GM21381 (cell line): ENCODE measurements around the gene MCM7.

ENCODE experiments used
- ATAC-seq: cut with Tn5 transposase; IDR thresholded peaks from one replicate; pipeline ENCODE4 v1.9.1; 2021; ENCODE audit warnings: mild to moderate bottlenecking, moderate library complexity; ENCODE audit not compliant: unreplicated experiment

MCM7 gene

DNA sequence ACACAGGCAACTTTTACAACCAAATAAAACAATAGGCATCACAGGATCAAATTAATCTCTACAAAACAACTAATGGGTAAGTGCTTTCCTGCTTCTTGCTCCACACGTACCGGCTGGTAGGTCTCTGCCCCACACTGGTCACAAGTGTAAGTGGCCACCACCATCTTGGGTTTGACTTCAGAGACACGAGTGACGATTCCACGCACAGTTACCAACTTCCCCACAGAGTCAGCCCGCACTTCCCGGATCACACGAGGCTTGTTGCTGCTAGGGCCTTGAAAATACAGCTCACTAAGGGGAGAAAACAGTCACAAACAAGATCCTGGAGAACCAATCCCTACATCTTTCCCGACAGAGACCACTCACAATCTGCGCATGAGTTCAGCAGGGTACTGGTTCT lies 2.3 kb downstream of the MCM7 start:
- ATAC-seq = no peak

DNA sequence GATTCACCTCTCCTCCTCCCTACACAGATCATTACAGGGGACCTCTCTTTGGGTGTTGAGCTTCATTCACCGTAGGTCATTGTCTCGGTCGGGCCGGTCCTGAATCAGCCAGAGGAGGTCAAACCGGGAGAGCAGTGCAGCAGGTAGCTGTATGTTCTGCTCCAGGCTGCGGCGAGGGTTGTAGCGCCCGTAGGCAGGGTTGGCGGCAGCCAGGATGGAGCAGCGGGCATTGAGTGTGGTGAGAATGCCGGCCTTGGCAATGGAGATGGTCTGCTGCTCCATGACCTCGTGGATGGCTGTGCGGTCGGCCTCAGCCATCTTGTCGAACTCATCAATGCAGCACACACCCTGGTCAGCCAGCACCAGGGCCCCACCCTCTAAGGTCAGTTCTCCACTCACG lies 5.5 kb downstream of the MCM7 start:
- ATAC-seq = no peak

DNA sequence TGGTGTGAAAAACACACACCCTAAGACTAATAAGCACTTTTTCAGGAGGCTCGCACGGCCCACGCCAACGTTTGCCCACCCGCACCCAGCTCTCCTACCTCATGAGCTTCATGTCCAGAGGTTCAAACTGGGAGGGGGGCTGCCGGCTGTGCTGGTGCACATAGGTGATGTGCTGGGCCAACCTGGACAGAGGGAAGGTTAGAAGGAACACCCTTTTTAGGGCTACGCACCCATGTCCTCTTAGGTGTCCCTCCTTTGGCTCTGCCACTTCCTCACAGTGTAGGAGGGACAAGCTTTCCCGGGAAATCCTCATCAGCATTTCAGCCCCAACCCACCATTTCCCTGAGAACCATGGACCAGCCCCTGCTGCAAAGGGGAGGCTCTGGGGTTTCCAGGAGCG lies 5.9 kb downstream of the MCM7 start:
- ATAC-seq = no peak

DNA sequence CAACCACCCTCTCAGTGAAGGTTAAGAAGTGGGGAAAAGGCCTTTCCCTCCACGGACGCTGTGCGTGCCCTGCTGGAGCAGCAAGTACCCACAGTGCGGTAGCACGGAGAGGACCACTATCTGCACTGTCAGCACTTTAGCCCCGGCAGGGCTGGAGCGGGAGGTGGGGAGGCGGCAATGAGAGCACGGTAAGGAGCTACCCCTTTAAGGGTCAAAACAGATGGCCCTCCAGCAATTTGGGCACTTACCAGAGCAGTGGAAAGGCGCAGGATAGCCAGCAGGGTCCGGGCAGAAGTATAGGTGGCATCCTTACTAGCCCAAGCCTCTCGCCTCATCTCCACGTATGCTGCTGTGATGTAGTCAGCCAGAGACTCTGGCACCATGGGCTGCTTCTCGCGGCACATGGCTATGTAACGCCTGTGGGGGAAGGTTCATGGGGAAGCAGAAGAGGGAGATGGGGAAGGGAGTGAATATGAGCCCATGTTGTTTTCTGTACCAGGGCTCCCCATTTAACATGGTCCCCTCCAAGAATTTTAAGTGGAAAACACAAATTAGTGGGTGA lies 7.2 kb downstream of the MCM7 start:
- no peak for ATAC-seq

DNA sequence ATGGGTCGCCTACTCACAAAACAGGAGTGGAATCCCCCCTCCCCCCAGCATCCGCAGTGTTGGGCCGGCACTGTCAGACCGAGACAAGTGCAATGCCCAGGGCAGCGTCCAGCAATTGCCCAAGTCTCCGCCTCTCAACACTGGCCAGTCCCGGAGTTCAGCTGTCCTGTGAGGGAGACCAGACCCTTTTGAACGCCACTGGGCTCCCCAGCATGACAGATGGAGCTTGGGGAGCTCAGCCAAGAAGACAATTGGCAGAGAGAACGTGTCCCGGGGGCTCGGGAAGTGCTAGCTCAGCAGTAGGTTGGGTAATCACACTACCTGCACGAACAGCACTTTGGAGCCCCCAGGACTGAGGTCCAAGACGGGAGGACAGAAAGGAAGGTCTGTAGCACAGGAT lies 7.7 kb downstream of the MCM7 start:
- ATAC-seq = no peak

DNA sequence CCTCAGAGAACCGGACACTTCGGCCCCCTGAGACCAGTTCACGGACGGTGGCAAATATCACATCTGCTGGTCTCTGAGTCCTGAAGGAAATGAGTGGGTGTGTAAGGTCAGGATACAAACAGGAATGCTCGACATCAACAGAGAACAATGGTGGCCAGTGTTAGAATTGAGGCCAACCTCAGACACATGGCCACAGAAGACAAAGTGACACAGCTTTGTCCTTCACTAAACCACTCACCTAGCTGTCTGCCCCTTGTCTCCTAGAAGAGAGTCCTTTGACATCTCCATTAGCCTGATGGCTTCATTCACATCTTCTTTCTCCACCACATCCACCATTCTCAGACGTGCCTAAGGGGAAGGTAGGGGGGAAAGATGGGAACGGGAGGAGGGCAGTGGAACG lies 8.1 kb downstream of the MCM7 start:
- ATAC-seq = no peak

DNA sequence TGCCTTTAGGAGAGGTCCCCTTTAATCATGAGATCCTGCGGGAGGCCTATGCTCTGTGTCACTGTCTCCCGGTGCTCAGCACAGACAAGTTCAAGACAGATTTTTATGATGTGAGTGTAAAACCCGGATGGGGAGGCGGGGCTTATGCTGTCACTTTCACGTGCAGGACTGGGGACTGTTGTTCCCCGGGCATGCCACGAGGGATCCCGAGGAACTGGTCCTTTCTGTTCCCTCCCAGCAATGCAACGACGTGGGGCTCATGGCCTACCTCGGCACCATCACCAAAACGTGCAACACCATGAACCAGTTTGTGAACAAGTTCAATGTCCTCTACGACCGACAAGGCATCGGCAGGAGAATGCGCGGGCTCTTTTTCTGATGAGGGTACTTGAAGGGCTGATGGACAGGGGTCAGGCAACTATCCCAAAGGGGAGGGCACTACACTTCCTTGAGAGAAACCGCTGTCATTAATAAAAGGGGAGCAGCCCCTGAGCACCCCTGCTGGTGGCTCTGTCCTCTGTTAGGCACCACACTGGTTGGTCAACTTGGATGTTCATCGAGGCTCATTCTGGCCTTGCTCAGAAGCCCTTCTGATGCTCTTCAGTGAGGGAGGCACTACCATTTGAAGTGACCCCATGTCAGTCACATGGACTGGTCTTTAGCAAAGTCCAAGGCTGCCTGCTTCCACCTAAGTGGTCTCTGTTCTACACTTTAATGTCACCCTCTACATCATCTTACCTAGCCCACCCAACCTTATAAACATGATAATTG lies 9.6 kb downstream of the MCM7 start:
- ATAC-seq = no peak

DNA sequence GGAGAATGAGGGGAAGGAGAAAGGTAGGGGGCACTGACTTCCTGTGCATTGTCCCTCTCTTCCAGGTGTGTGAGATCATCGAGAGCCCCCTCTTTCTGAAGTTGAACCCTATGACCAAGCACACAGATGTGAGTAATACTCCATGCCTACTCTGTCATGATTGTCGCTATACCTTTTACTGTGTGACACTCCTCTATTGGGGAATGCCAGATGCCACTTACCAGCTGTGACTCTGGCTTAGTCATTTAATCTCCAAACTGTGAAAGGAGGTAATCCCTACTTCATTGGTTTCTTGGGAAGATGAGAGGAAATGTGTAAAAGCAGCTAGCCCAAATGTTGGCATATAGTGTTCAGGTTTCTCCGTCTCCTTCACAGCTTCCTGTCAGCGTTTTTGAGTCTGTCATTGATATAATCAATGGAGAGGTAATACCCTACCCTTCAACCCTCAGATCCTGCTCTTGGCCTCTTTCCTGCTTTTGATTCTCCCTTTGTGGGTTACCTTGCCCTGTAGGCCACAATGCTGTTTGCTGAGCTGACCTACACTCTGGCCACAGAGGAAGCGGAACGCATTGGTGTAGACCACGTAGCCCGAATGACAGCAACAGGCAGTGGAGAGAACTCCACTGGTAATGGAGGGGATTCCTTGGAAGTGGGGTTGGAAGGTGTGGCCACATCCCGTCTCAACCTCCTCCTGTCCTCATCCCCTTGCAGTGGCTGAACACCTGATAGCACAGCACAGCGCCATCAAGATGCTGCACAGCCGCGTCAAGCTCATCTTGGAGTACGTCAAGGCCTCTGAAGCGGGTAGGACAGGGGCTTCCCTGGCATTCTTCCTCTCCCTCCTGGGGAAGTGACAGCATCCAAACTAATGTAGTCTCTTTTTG lies 10.4 kb downstream of the MCM7 start:
- no peak for ATAC-seq

DNA sequence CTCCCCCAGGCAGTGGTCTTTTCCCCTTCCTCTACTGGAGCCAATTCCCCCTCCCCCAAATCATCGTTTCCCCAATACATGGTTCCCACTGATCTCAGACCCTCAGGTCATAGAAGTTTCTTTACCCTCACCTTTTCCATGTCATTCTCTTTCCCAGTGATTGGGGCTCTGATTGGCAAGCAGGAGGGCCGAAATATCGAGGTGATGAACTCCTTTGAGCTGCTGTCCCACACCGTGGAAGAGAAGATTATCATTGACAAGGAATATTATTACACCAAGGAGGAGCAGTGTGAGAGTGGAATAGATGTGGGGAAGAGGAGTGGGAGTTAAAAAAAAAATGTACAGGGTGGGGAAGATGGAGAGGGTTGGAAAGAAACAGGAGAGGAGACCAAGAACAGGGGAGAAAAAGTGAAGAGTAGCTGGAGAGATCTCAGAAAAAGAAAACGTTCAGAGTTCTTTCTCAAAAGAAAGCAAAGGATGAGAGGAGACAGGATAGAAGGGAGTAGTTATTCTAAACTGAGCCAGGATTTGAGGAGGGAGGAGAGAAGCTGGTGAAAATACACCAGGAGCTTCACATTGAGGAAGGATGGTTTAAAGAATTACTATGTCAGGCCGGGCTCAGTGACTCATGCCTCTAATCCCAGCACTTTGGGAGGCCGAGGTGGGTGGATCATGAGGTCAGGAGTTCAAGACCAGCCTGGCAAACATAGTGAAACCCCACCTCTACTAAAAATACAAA lies 11.6 kb downstream of the MCM7 start:
- no peak for ATAC-seq

DNA sequence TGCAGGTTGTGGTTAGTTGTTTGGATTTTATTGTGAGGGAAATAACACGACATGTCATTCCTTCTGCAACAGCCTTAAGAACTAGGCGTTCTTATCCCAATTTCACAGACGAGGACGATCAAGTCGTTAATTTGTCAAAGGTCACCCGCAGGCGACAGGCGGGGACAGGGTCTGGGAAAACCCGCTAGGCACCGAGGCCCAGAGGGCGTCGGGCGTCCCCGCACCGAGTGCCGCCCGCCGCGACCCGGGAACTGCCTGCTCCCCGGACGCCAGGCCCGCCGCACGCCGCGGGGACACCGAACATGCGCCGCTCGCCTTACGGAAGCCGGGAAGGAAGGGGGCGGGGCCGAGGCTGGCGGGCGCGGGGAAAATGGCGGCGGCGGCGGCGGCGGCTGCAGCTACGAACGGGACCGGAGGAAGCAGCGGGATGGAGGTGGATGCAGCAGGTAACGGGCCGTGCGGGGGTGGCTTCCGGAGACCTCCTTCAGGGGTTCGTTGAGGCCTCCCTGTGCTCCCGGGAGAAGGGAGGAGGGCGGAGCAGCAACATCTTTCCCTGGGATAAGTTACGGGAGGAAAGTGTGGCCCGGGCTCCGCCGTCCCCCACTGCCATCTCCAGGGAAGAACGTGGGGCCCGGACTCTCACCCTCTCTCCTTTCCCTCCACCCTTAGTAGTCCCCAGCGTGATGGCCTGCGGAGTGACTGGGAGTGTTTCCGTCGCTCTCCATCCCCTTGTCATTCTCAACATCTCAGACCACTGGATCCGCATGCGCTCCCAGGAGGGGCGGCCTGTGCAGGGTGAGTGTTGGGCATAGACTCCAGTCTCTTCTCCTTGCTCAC lies 12.4 kb downstream of the MCM7 start, which contains the start of gene COPS6:
COPS6 (plus strand) TSS at position 349 of the 837 bp plus-strand sequence; CDS start at position 371, 22 bp downstream.
- peak; percentile 62 for ATAC-seq

DNA sequence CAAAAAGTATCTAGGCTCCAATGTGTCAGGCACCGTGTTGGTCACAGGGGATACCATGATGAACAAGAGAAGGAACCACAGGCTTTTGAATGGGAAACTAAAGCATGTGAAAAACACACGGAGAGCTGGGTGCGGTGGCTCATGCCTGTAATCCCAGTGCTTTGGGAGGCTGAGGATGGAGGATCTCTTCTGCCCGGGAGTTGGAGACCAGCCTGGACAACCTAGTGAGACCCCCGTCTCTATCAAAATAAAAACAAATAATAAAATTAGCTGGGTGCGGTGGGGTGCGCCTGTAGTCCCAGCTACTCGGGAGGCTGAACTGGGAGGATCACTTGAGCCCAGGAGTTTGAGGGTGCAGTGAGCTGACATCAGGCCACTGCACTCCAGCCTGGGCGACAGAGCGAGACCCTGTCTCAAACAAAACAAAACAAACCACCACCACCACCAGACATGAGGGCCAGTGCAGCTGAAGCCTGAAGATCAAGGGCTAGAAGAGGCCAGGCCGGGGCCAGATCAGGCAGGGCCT lies 13.0 kb downstream of the MCM7 start:
- ATAC-seq = peak; percentile 4

DNA sequence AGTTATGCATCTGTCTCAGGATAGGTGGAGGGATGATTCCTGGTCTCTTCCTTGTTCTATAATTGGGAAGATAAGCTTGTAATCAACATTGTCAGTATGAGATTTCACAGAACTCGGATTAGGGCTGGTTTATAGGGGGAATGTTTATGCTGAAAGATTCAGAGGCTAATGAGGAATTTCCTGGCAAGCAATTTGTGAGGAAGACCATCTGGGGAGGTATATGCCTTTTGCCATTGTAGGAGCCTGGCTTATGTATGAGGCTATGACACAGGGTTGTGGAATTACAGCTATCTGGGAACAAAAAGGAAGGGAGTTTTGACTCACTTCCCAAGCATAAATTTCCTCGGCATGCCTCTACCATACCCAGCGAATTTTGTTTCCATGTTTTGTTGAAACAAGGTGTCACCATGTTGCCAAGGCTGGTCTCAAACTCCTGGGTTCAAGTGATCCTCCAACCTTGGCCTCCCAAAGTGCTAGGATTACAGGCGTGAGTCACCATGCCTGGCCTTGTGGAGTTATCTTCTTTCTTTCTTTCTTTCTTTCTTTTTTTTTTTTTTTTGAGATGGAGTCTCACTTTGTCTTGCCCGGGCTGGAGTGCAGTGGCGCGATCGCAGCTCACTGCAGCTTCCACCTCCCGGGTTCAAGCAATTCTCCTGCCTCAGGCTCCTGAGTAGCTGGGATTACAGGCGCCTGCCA lies 14.0 kb downstream of the MCM7 start:
- no peak for ATAC-seq

DNA sequence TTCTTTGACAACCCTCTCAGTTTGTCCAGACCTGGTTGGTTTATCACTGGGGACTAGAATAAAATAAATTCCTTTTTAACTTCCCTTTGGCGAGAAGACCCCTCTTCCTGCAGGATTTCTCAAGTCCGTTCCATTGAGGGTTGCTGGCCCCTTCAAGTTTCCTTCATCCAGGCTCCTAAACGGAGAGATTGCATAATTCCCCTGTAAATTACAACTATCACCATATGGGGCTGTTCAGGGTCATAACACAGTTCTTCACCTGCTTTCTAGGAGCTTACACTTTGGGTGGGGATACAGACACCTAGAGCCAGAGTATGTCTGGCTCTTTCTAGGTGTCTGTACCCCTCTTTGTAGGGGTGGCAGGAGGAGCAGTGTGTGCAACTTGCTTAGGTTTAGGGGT lies 15.7 kb downstream of the MCM7 start:
- ATAC-seq = no peak

DNA sequence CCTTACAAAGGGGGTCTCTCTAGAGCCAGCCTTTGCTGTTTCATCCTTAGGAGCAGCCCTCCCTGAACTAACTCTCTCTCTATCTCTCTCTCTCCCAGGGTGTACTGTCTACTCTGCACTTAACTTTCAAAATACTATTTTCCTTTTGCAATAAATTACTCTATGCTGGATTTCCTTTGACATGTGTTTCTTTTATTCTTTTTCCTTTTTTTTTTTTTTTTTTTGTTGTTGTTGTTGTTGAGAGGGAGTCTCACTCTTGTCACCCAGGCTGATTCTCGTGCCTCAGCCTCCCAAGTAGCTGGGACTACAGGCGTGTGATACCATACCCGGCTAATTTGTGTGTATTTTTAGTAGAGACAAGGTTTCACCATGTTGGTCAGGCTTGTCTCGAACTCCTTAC lies 18.2 kb downstream of the MCM7 start:
- ATAC-seq = no peak

DNA sequence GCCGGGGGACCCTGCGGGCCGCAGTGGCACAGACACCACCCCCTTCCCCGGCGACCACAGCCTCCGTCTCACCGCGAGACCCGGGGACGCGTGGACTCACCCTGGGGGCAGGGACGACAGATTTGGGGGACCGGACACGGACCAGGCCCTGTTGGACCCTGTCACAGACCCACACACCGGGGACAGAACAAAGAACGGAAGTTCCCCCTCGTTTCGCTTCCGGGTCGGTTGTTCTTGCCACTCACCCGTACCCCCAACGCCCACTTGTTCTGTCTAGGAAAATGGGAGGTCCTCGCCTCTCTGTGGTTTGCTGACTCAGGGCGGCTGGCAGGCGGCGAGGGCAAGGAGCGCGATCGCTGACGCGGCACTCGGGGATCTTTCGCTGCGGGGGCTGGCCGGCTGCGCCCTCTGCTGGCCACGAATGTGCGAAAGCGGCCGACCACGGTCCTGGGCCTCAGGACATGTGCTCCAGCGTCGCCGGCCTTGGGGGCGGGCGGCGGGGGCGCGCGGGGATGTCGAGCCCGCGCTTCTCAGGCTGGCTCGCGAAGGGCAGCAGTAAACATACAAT lies 19.6 kb downstream of the MCM7 start, which contains the start of gene ZNF3:
ZNF3 (minus strand) TSS at position 189 of the 568 bp plus-strand sequence. CDS start 4,366 bp downstream, outside the sequence.
- peak; percentile 87 for ATAC-seq

DNA sequence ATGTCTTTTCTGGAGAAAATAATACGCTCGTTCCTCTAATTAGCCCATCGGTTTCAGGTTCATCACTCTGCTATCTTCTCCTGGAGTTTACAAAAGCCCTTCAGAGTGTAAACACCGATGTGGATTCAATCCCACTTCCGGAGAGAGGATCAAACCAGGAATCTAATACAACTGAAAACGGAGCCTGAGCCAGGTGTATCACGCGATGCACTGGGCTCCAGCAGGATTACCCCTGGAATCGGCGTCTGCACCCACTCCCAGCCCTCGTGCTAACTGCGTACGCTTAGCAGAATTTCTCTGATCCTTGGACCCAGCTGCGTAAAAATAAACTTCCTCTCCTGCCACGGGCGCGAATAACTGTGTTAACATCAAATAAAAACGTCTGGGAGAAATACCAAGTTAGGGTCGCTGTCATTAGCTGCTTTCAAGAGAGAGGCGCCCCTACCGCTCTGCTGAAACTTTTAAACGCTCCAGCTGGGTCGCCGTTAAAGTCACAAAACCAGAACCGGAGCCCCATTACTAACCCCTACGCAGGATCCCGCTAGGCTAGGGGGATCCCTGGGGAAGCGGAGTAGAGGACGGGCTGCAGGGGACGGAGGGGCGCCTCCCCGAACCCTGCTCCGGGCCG lies 20.2 kb downstream of the MCM7 start:
- no peak for ATAC-seq

DNA sequence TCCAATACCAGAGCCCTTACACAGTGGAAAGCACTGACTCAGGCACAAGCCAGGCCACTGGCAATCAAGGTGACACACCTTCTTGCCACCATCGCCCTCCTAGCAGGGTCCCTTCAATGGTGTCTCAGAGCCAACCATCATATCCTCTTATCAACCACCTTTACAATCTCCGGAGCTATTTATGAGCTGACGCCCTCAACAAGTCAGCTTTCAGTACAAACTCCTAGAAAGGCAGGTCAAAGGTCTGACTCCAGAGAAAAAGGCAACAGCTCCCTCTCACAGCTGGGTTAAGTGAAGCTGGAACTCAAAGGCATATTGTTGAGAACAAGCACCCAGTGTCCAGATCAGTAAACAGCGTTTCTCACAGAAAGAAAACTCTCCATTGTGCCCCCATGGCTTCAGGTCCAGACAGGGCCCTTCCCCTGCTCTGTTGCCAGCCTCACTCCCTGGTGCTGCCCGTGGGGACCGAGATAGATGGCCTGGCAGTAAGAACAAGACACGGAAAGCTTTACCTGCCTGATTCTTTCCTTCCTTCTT lies 22.1 kb downstream of the MCM7 start:
- ATAC-seq = no peak

DNA sequence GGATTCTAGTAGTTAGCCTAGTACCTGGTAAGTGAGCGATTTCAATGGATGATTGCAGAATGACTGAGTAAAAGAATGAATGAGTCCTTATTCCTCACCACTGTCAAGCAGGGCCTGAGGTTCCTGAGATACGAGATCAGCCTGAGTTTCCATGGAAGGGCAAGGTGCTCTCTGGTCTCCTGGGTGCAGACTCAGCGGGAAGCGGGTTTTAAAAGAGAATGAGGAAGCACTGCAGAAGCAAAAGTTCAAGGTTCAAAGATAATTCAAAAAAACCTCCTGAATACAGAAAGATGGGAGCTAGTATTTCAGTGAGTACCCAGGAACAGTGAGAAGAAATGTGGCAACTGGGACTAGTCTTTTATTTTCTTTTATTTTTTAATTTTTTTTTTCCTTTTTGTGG lies 24.0 kb downstream of the MCM7 start:
- no peak for ATAC-seq
